NCI-H2107 treated with DMSO at 0.1 percent for 48 hours (cell line): ENCODE measurements around the gene MOB3A.
A peak's percentile ranks its signal among the peaks of the same experiment; 100 is the strongest.
"Not testable (repeated sequence)": the region's sequence is repeated elsewhere in the genome, so short reads cannot be mapped to it uniquely, and the experiment has no call there.

Experiments
- DNase-seq: peaks from one replicate; lab custom pipeline; 2025; ENCODE audit not compliant: unreplicated experiment; lab: John Stamatoyannopoulos, UW

The MOB3A gene

DNA sequence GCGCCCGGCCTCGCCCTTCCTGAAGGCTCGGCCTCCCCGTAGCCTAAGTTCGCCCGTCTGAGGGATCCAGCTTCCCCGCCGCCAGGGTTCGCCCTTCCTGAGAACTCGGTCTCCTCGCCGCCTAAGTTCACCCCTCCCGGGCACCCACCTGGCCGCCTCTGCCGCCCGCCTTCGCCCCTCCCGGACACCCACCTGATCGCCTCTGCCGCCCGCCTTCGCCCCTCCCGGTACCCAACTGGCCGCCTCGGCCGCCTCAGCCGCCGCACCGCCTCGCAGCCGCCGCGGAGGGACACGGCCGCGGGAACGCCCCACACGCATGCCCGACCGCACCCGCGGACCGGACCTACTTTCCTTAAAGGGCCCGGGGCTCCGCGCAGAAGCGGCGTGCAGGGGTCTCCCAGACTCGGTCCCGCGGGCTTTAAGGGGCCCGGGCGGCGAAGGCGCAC lies at the start of gene MOB3A:
TSS of gene MOB3A (minus strand) at position 293 of the 446 bp plus-strand sequence. CDS start 17,766 bp downstream, outside the sequence.
- DNase-seq, result peak; percentile 57

- no peak for DNase-seq
These were observed 49.7 kb upstream of the MOB3A start for GRCh38 chr19:2145831-2146241.

DNA sequence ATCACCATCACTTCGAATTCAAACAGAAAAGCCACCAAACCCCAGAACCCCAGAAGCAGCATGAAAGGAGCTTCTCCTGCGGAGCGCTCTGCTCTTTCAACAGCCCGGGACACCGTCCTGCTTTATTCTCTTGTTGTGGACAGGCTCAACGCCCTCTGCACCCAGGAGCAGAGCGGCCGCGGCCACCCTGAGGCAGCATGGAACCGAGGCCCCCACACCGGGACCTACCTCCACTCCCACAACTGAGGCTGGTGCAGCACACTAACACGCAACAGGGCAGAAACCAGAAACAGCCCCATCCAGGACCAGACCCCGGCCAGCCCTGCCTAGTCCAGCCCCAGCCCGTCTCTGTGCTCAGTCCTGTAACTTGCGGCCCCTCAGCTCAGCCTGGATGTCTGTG lies 48.1 kb upstream of the MOB3A start:
- DNase-seq, result no peak

- DNase-seq, result no peak
These were observed 46.2 kb upstream of the MOB3A start for GRCh38 chr19:2142173-2142829.

DNA sequence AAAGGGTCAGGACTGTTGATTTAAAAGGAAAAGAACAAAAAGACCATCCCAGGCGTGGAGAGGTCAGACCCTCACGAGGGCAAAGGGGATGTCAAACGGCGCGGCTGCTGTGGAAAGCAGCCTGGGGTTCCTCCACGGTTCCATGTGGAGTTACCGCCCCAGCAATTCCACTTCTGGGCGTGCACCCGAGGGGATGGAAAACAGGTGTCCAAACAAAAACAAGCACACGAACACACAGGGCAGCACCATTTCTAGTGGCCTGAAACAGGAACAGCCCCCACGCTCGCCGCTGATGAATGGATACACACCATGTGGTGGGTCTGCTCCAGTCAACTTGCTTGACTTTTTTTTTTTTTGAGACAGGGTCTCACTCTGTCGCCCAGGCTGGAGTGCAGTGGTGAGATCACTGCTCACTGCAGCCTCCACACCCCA lies 44.0 kb upstream of the MOB3A start:
- peak; percentile 71 for DNase-seq

- peak; percentile 71 for DNase-seq
These were observed 43.4 kb upstream of the MOB3A start for GRCh38 chr19:2139385-2140137.

DNA sequence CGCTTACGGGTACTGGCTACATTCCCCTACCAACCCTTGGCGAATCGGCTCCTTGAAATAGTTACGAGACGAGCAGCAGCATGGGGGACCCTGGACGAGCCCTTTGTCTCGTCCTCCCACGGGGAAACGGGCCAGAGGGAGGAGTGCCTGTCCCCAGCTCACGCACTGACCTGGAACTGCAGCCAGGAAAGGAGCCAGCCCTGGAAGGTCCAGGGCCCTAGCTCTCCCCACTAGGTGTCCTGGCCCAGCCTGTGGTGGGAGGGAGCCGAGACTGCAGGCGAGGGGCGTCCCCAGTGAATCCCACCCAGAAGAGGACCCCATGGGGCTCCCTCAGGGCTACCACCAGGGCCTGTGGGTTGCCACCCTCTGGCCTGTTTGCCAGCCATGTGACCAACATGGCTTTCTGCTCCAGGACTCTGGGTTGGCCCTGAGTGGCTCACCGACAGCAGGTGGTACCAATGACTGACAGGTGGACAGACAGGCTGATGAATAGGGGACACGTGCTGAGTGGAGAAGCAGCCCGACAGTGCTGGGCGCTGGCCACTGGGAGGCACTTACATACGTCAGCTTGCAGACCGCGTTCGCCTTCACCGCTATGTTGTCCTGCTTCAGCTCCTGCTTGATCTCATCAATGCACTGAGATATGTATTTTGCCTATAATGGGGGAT lies 42.1 kb upstream of the MOB3A start:
- DNase-seq, result no peak

DNA sequence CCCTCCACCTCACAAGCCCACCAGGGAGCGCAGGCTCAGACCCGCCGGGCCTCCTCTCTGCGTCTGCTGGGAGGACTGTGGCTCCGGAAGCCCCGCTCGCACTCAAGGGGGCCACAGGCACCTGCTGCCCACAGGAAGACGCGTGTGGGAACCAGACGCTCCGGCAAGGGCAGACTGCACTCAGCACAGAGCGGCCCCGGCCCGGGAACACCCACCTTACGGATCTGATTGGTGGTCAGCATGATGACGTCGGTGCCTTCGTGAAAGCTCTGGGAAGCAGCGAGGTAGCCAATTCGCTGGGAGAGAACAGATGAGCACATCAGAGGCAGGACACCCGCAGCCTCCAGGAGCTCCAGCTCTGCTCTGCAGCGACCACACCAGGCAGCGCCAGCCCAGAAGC lies 40.7 kb upstream of the MOB3A start:
- DNase-seq, result no peak

- DNase-seq, result no peak
These were observed 39.6 kb upstream of the MOB3A start for GRCh38 chr19:2135474-2136402.

- DNase-seq, result no peak
These were observed 36.8 kb upstream of the MOB3A start for GRCh38 chr19:2132731-2133490.

GRCh38 chr19:2132191-2132590 lies 36.1 kb upstream of the MOB3A start:
- DNase-seq, result no peak

DNA sequence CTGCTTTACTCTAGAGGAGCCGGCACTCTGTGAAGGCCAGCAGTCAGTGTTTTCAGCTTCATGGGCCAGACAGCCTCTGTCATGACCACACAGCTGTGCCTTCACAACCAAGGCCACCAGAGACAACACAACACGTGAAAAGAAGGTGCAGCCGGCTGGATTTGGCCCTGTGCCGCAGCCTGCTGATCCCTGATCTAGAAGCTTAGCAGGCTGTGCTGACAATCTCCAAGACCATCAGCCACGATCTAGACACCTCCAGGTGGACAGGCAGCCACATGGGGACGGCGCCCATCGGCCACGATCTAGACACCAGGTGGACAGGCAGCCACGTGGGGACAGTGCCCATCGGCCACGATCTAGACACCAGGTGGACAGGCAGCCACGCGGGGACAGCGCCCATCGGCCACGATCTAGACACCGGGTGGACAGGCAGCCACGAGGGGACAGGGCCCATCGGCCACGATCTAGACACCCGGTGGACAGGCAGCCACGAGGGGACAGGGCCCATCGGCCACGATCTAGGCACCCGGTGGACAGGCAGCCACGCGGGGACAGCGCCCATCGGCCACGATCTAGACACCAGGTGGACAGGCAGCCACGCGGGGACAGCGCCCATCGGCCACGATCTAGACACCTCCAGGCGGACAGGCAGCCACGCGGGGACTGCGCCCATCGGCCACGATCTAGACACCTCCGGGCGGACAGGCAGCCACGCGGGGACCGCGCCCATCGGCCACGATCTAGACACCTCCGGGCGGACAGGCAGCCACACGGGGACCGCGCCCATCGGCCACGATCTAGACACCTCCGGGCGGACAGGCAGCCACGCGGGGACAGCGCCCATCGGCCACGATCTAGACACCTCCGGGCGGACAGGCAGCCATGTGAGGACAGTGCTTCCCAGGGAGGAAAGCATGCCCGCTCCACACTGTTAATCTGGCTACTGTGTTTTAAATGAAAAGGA lies 35.2 kb upstream of the MOB3A start:
- not testable (repeated sequence) for DNase-seq

DNA sequence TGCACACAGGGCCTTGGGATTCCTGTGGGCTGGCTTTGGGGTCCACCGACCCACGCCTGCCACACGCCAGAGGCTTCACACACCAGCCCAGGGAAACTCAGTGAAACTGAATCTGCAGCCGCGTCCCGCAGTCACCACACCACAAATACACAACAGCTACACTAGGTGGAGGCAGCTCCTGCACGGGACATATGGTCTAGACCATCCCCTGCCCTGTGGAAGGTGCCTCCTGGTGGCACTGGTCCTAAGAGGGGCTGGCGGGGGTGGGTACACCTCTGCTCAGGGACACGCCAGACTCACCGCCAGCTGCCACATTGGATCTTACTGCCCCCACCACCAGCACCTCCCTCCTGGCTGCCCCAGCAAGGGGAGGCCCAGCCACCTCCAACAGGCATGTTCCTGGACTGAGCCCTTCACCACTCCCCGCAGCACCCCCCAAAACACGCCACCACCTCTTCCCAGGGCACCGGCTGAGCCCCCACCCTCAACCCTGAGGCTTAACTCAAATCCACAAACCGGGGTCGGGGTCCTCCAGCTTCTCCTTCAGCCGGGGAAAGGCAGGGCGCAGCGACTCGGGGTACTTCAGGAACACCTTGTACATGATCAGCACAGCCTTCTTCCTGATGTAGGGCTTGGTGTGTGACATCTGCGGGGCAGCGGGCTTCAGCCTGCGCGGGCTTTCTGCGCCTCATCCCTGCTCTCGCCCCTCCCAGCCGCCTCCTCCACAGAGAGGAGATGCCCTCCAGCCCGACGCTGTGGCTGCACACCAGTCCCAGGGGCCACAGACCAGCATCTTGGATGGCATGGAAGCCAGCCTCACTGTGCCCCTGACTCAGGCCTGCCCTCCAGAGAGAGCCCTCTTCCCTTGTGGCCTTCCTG lies 34.0 kb upstream of the MOB3A start:
- no peak for DNase-seq

- no peak for DNase-seq
These were observed 33.4 kb upstream of the MOB3A start for GRCh38 chr19:2129486-2129885.

GRCh38 chr19:2129022-2129421 lies 32.9 kb upstream of the MOB3A start:
- no peak for DNase-seq

- not testable (repeated sequence) for DNase-seq
These were observed 32.1 kb upstream of the MOB3A start for GRCh38 chr19:2128252-2128651.

- DNase-seq, result peak; percentile 21
These were observed 31.6 kb upstream of the MOB3A start for GRCh38 chr19:2127758-2128157.
